HCT116 (cell line): ENCODE results near the gene MST1R. TPM values are rescaled to one million over a fixed set of nuclear protein-coding genes. Genes with fewer than 3 reads are reported as not detected.
A peak's percentile ranks its signal among the peaks of the same experiment; 100 is the strongest.

Experiments
- ATAC-seq: fragments of 200-7000 bp; cut with Tn5 transposase; 2 replicates; pipeline ENCODE4 v1.9.1; 2020; ENCODE audit warnings: mild to moderate bottlenecking, moderate library complexity
- BruUV-seq: library from RNA; stranded (reverse); fragments of 400-500 nt; replicated peaks from 2 replicates; lab custom pipeline; 2021; lab: Mats Ljungman, UMichigan
- CTCF ChIA-PET: fragments of 300-600 bp; sonication (Branson Sonifier 250); formaldehyde crosslinking; loops from one replicate; lab custom pipeline; 2021; ENCODE audit warnings: antibody characterized with exemption; lab: Charles Lee
- POLR2A ChIA-PET: fragments of 300-600, 350-600 bp; sonication (Branson Sonifier 250); formaldehyde crosslinking; loops from one replicate; lab custom pipeline; 2021; ENCODE audit warnings: antibody characterized with exemption; lab: Charles Lee
- RAD21 ChIA-PET, 2 experiments: fragments of 300-600 bp; sonication (Branson Sonifier 250); formaldehyde crosslinking; loops; one replicate each; lab custom pipeline; 2023; ENCODE audit warnings: low total read pairs in 2 of 2; ENCODE audit not compliant: uncharacterized antibody in 2 of 2, unreplicated experiment in 2 of 2, low non-redundant PET in 1 of 2; lab: Charles Lee
- DNase-seq: peaks from one replicate; pipeline ENCODE4 v3.0.0-alpha.2; 2010; ENCODE audit warnings: low read depth, low spot score
- H2AFZ ChIP-seq: fragments of 200-600 bp; shearing (Covaris generic), sonication (generic); 2 replicates; pipeline ENCODE4 v1.6.1; 2017; ENCODE audit warnings: low read depth, mixed run types, mixed read lengths, antibody characterized with exemption, low read length; ENCODE audit not compliant: poor library complexity, severe bottlenecking
- H3K27ac ChIP-seq: 2 replicates; pipeline ENCODE4 v1.5.1; 2012; ENCODE audit warnings: low read depth, low read length
- H3K27me3 ChIP-seq: fragments of 200-600 bp; sonication (generic); 2 replicates; pipeline ENCODE4 v1.6.1; 2016; ENCODE audit warnings: mixed run types, low read length, mixed read lengths; ENCODE audit not compliant: insufficient read depth
- H3K36me3 ChIP-seq, 2 experiments: fragments of 200-500 bp in 1 of 2; fragments of 200-600 bp in 1 of 2; sonication (Bioruptor generic) in 1 of 2; sonication (generic) in 1 of 2; 2 replicates each; pipeline versions ENCODE4 v1.5.1 to v1.6.1; 2014 to 2016; ENCODE audit warnings: low read length in 2 of 2, inconsistent platforms in 1 of 2, mixed read lengths in 1 of 2, mixed run types in 1 of 2; ENCODE audit not compliant: insufficient read depth in 2 of 2, control insufficient read depth in 1 of 2
- H3K4me1 ChIP-seq, 2 experiments: fragments of 200-600 bp in 1 of 2; sonication (generic) in 1 of 2; 2 replicates each; pipeline versions ENCODE4 v1.5.1 to v1.6.1; 2012 to 2017; ENCODE audit warnings: low read length in 2 of 2, inconsistent platforms in 1 of 2, mild to moderate bottlenecking in 1 of 2, mixed read lengths in 1 of 2, mixed run types in 1 of 2, moderate library complexity in 1 of 2; ENCODE audit not compliant: insufficient read depth in 2 of 2, control insufficient read depth in 1 of 2
- H3K4me2 ChIP-seq: fragments of 200-600 bp; sonication (generic); 2 replicates; pipeline ENCODE4 v1.6.1; 2017; ENCODE audit warnings: mixed run types, low read length, mixed read lengths
- H3K4me3 ChIP-seq, 2 experiments: fragments of 200-600 bp in 1 of 2; sonication (generic) in 1 of 2; replicated peaks in 1 of 2; 2 replicates each; pipeline ENCODE4 v1.5.1; 2011 to 2016; ENCODE audit warnings: low read length in 2 of 2, control low read depth in 1 of 2, low read depth in 1 of 2, mild to moderate bottlenecking in 1 of 2, mixed read lengths in 1 of 2, mixed run types in 1 of 2
- H3K79me2 ChIP-seq: fragments of 200-600 bp; sonication (generic); 2 replicates; pipeline ENCODE4 v1.6.1; 2017; ENCODE audit warnings: mild to moderate bottlenecking, mixed run types, low read length, moderate library complexity, mixed read lengths; ENCODE audit not compliant: insufficient read depth
- H3K9ac ChIP-seq: fragments of 200-600 bp; sonication (generic); 2 replicates; pipeline ENCODE4 v1.6.1; 2016; ENCODE audit warnings: low read length, mixed read lengths
- H3K9me2 ChIP-seq: fragments of 200-600 bp; sonication (generic), shearing (Covaris generic); 2 replicates; pipeline ENCODE4 v1.6.1; 2017; ENCODE audit warnings: mixed run types, mild to moderate bottlenecking, moderate library complexity; ENCODE audit not compliant: insufficient read depth
- H3K9me3 ChIP-seq, 2 experiments: fragments of 200-500 bp in 1 of 2; fragments of 200-600 bp in 1 of 2; sonication (Bioruptor generic) in 1 of 2; sonication (generic) in 1 of 2; 2 replicates each; pipeline ENCODE4 v1.6.1; 2014 to 2017; ENCODE audit warnings: low read length in 2 of 2, mixed read lengths in 2 of 2, inconsistent platforms in 1 of 2, low read depth in 1 of 2, mild to moderate bottlenecking in 1 of 2, mixed run types in 1 of 2, moderate library complexity in 1 of 2; ENCODE audit not compliant: control insufficient read depth in 1 of 2, insufficient read depth in 1 of 2
- H4K20me1 ChIP-seq: fragments of 200-600 bp; sonication (generic), shearing (Covaris generic); 2 replicates; pipeline ENCODE4 v1.6.1; 2017; ENCODE audit warnings: mixed run types, mild to moderate bottlenecking, moderate library complexity; ENCODE audit not compliant: insufficient read depth
- CBX3 ChIP-seq: IDR thresholded peaks from 2 replicates; pipeline ENCODE4 v1.6.1; 2012; ENCODE audit warnings: low read depth
- CEBPB ChIP-seq: IDR thresholded peaks from 2 replicates; pipeline ENCODE4 v1.6.1; 2012; ENCODE audit warnings: low read depth
- EGR1 ChIP-seq: IDR thresholded peaks from 2 replicates; pipeline ENCODE4 v1.6.1; 2012; ENCODE audit warnings: low read depth
- ELF1 ChIP-seq: IDR thresholded peaks from 2 replicates; pipeline ENCODE4 v1.6.1; 2012; ENCODE audit warnings: low read depth, borderline replicate concordance
- EZH2 ChIP-seq: fragments of 200-600 bp; sonication (generic); IDR thresholded peaks from 2 replicates; pipeline ENCODE4 v1.6.1; 2017; ENCODE audit warnings: antibody characterized with exemption, mixed run types
- JUND ChIP-seq: IDR thresholded peaks from 2 replicates; pipeline ENCODE4 v1.6.1; 2012
- RAD21 ChIP-seq: IDR thresholded peaks from 2 replicates; pipeline ENCODE4 v1.6.1; 2012; ENCODE audit warnings: low read depth, mild to moderate bottlenecking
- SIN3A ChIP-seq: IDR thresholded peaks from 2 replicates; pipeline ENCODE4 v1.6.1; 2012; ENCODE audit warnings: low read depth
- SRF ChIP-seq: IDR thresholded peaks from 2 replicates; pipeline ENCODE4 v1.6.1; 2012; ENCODE audit warnings: low read depth
- TCF7L2 ChIP-seq: IDR thresholded peaks from 2 replicates; pipeline ENCODE4 v1.7.0; 2011; ENCODE audit warnings: borderline replicate concordance, inconsistent platforms; ENCODE audit not compliant: insufficient read depth, insufficient read length; ENCODE audit errors: extremely low read depth
- YY1 ChIP-seq: IDR thresholded peaks from 2 replicates; pipeline ENCODE4 v1.6.1; 2011; ENCODE audit warnings: low read length, low read depth, moderate library complexity, mild to moderate bottlenecking; ENCODE audit not compliant: insufficient replicate concordance; ENCODE audit errors: extremely low read depth
- intact Hi-C: fragments of 100-400 bp; cut with micrococcal nuclease; formaldehyde crosslinking; loops from 2 replicates; pipeline ENCODE4 v1.10.0; 2022
- total RNA-seq: library from RNA; stranded (reverse); gene quantifications from one replicate; pipeline ENCODE4 v1.2.1, GENCODE V29; 2021; ENCODE audit not compliant: unreplicated experiment
- TF ChIP-seq, protein P1 (sequence below), 3 experiments: fragments of 200-600 bp in 1 of 3; sonication (generic) in 1 of 3; IDR thresholded peaks in 2 of 3; conservative IDR thresholded peaks in 1 of 3; 2 replicates each; pipeline ENCODE4 v1.5.1; 2012 to 2017; ENCODE audit warnings: low read depth in 2 of 3, low read length in 2 of 3, antibody characterized with exemption in 1 of 3, borderline replicate concordance in 1 of 3, control low read depth in 1 of 3, mild to moderate bottlenecking in 1 of 3, mixed read lengths in 1 of 3, mixed run types in 1 of 3, moderate library complexity in 1 of 3; ENCODE audit not compliant: insufficient read depth in 1 of 3
- TF ChIP-seq, protein P2 (sequence below): IDR thresholded peaks from 2 replicates; pipeline ENCODE4 v1.6.1; 2012; ENCODE audit warnings: low read depth
- TF ChIP-seq, protein P3 (sequence below): IDR thresholded peaks from 2 replicates; pipeline ENCODE4 v1.6.1; 2012

MST1R gene
- total RNA-seq, 1 experiment from 2014 or later, result 113 TPM

DNA sequence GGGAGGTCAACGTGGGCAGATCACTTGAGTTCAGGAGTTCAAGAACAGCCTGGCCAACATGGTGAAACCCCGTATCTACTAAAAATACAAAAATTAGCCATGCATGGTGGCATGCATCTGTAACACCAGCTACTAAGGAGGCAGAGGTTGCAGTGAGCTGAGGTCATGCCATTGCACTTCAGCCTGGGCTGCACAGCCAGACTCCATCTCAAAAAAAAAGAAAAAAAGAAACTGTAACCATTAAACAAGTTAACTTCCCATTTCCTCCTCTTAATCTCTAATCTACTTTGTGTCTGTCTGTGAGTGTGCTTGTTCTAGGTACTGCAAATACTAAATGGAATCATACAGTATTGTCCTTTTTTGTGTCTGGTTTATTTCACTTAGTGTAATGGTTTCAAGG lies 39.0 kb upstream of the MST1R start:
- Histone ChIP-seq H3K27me3 (no peaks in the 10 kb centered on the region), H3K9me3 (no peaks in the 10 kb centered on the region), H3K4me1 (peaks cover 5 to 15% of the 10 kb centered on the region in 2 experiments; a peak in 3 of 4 replicates), H3K9me2 (no peaks in the 10 kb centered on the region), H3K9ac (no peak overlapping the region), H3K36me3 (no peaks in the 10 kb centered on the region), H4K20me1 (peaks cover 3% of the 10 kb centered on the region; the same call in 1 of the 2 replicates), H3K27ac (no peak overlapping the region), H3K4me3 (no peak overlapping the region), H3K79me2 (peaks cover 76% of the 10 kb centered on the region), H2AFZ (no peak overlapping the region), H3K4me2 (no peak overlapping the region)
- DNase-seq (no peak), ATAC-seq (no peak)
- ChIA-PET CTCF (no interaction called here), POLR2A (no interaction called here), RAD21 (no interaction called here)
- BruUV-seq, result no TSS peak
- no peak for TF ChIP-seq ELF1
- intact Hi-C loops, result no loop called here

DNA sequence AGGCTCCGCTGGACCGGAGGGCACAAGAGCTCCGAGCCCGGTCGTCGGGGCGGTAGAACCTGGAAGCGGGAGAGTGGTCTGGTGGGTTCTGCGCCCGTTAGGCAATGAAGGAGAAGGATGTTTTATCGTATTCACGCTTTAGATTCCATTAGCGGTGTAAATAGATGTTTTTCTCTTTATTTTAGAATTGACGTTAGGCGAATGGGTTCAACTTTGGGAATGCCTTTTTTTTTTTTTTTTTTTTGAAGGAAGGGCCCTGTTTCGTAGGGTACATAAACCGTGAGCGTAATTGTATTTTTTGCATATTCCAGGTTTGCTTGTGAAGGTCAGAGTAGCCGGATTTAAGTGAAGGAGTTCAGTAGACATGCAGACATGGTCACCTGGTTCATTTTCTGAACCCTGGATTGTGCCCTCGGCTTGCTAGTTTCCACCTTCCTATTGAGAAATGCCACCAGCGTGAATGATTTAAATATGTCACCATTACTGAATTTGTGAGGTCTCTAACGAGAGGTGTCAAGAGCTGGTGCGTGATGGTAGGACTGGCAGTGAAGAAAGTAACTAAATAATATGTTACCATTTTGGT lies 37.1 kb upstream of the MST1R start:
- Histone ChIP-seq H3K27ac (peak overlapping the region; percentile 91), H3K4me1 (peaks cover 5 to 15% of the 10 kb centered on the region in 2 experiments; a peak in 3 of 4 replicates), H4K20me1 (peaks cover 3% of the 10 kb centered on the region; the same call in 1 of the 2 replicates), H3K9me2 (no peaks in the 10 kb centered on the region), H3K36me3 (no peaks in the 10 kb centered on the region), H3K9me3 (no peaks in the 10 kb centered on the region), H3K79me2 (peaks cover 57% of the 10 kb centered on the region), H3K4me2 (peak overlapping the region; percentile 95), H3K27me3 (no peaks in the 10 kb centered on the region), H2AFZ (no peak overlapping the region), H3K9ac (peak overlapping the region; percentile 76), H3K4me3 (peak overlapping the region; percentile 82 to 96)
- CTCF ChIA-PET, result interaction anchor here (1.5 to 2.5 kb wide), 2 partner anchors 9 to 11 kb away, joined by 4 to 15 read pairs; partner anchors contain the start of gene MON1A
- ATAC-seq (no peak), DNase-seq (no peak)
- TSS peak; percentile 77 for BruUV-seq
- TF ChIP-seq SRF (no peak), EZH2 (no peak), TCF7L2 (no peak), YY1 (no peak), RAD21 (no peak), CBX3 (no peak), JUND (no peak), CEBPB (no peak), SIN3A (no peak), EGR1 (no peak)
- TF ChIP-seq, protein P1, sequence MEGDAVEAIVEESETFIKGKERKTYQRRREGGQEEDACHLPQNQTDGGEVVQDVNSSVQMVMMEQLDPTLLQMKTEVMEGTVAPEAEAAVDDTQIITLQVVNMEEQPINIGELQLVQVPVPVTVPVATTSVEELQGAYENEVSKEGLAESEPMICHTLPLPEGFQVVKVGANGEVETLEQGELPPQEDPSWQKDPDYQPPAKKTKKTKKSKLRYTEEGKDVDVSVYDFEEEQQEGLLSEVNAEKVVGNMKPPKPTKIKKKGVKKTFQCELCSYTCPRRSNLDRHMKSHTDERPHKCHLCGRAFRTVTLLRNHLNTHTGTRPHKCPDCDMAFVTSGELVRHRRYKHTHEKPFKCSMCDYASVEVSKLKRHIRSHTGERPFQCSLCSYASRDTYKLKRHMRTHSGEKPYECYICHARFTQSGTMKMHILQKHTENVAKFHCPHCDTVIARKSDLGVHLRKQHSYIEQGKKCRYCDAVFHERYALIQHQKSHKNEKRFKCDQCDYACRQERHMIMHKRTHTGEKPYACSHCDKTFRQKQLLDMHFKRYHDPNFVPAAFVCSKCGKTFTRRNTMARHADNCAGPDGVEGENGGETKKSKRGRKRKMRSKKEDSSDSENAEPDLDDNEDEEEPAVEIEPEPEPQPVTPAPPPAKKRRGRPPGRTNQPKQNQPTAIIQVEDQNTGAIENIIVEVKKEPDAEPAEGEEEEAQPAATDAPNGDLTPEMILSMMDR (IDR thresholded peaks at IDR 0.05 in 2 of 3, conservative IDR thresholded peaks at IDR 0.05 in 1 of 3; ENCODE audit: borderline replicate concordance in 1 of 3, insufficient read depth in 1 of 3, low read depth in 2 of 3, low read length in 2 of 3), result no peak
- TF ChIP-seq, protein P2, sequence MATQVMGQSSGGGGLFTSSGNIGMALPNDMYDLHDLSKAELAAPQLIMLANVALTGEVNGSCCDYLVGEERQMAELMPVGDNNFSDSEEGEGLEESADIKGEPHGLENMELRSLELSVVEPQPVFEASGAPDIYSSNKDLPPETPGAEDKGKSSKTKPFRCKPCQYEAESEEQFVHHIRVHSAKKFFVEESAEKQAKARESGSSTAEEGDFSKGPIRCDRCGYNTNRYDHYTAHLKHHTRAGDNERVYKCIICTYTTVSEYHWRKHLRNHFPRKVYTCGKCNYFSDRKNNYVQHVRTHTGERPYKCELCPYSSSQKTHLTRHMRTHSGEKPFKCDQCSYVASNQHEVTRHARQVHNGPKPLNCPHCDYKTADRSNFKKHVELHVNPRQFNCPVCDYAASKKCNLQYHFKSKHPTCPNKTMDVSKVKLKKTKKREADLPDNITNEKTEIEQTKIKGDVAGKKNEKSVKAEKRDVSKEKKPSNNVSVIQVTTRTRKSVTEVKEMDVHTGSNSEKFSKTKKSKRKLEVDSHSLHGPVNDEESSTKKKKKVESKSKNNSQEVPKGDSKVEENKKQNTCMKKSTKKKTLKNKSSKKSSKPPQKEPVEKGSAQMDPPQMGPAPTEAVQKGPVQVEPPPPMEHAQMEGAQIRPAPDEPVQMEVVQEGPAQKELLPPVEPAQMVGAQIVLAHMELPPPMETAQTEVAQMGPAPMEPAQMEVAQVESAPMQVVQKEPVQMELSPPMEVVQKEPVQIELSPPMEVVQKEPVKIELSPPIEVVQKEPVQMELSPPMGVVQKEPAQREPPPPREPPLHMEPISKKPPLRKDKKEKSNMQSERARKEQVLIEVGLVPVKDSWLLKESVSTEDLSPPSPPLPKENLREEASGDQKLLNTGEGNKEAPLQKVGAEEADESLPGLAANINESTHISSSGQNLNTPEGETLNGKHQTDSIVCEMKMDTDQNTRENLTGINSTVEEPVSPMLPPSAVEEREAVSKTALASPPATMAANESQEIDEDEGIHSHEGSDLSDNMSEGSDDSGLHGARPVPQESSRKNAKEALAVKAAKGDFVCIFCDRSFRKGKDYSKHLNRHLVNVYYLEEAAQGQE, result no peak
- TF ChIP-seq, protein P3, sequence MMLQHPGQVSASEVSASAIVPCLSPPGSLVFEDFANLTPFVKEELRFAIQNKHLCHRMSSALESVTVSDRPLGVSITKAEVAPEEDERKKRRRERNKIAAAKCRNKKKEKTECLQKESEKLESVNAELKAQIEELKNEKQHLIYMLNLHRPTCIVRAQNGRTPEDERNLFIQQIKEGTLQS, result no peak
- RAD21 ChIA-PET, result interaction anchor here (0.7 to 1.4 kb wide), 2 partner anchors 40 to 140 kb away, joined by 3 to 5 read pairs; no protein-coding TSS in a partner anchor
- intact Hi-C loops, result no loop called here
- POLR2A ChIA-PET, result interaction anchor here (0.6 to 2.5 kb wide), 6 partner anchors 8 to 147 kb away, joined by 3 to 38 read pairs (median 6); partner anchors contain the start of gene MON1A
